Ovary (tissue), 3 donors: ENCODE data around the gene DAP3.

Experiments used
- CTCF ChIP-seq, 3 donors: fragments of 450-650 bp in 2 of 3; fragments of 200-600 bp in 1 of 3; IDR thresholded peaks; one replicate each; pipeline versions ENCODE4 v1.5.1 to v1.8.0; 2016 to 2022; ENCODE audit warnings: antibody characterized with exemption in 3 of 3, mild to moderate bottlenecking in 1 of 3
- EP300 ChIP-seq: sonication (generic); formaldehyde crosslinking; IDR thresholded peaks from one replicate; pipeline ENCODE4 v1.6.1; 2017; ENCODE audit warnings: antibody characterized with exemption
- POLR2A ChIP-seq: fragments of 450-650 bp; IDR thresholded peaks from one replicate; pipeline ENCODE4 v1.6.1; 2017; ENCODE audit warnings: antibody characterized with exemption, mild to moderate bottlenecking, moderate library complexity
- donor health status: DM: no; HTN: no; CAD: no.

GRCh38 chr1:155680531-155680930 is 8.4 kb upstream of the DAP3 start:
- TF ChIP-seq CTCF (IDR thresholded peaks at IDR 0.05) = no peak
- no peak for TF ChIP-seq EP300
- TF ChIP-seq POLR2A = no peak
